Frontal cortex (tissue), 4 donors: ENCODE measurements around the gene PTPRQ. TPM values are rescaled to one million over a fixed set of nuclear protein-coding genes. Genes with fewer than 3 reads are reported as not detected.

Source experiments
- DNase-seq, 2 donors: peaks; one replicate each; pipeline ENCODE4 v3.0.0; 2012; ENCODE audit warnings: low spot score in 2 of 2
- FAIRE-seq: peaks from 2 replicates; lab custom pipeline; 2012; peaks lifted over from hg19 to GRCh38; lab: Jason Lieb, UNC
- total RNA-seq: library from RNA; depleted of rRNA; stranded (reverse); fragments of >200 nt; gene quantifications from one replicate; pipeline ENCODE4 v1.2.3, GENCODE V29; 2014
- donor health status: control.
- donor health status: control.
- donor health status: control.

PTPRQ gene
- total RNA-seq, 1 donor from 2014 or later = 0.82 TPM

DNA sequence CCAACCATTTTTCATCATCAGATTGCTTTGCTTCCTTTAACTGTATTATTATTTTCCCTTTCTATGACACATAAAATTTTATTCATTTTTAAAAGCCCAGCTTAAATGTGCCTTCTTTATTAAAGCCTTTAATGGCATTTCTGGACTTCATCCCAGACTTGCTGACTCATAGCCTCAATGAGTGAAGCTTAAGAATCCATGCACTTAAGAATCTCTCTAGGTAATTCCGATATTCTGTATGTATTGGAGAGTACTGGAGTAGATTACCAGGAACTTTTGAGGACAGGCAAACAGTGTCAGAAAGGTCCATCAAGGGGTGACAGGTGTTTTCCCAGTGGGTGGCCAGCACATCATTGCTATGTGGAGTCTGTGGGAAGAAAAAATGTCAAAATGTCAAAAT, 107.9 kb downstream of the PTPRQ start:
- FAIRE-seq (no peak), DNase-seq (no peak)

- FAIRE-seq (no peak), DNase-seq (no peak)
Measured at GRCh38 chr12:80553316-80553715, 109.3 kb downstream of the PTPRQ start.

- FAIRE-seq (no peak), DNase-seq (no peak)
Measured at GRCh38 chr12:80556566-80556965, 112.5 kb downstream of the PTPRQ start.

GRCh38 chr12:80559766-80560165, 115.7 kb downstream of the PTPRQ start:
- DNase-seq = no peak
- FAIRE-seq = no peak

DNA sequence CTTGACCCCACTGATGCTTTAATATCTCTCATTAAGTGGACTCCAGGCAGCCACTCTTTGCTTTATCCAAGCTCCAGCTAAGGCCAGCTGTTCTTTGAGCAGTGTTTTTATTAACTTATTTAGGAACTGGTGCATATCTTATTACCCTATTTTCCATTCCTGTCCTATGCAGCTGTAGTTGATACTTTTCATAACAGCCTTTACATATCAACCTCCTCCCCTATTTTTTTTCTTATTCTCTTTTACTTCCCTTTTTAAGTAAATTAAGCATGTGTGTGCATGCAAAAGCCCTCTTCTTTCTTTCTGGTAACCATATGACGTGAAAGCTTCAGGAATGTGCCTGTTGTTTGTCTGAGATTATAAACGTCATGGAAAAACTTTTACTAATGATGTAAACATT, 121.2 kb downstream of the PTPRQ start:
- FAIRE-seq (no peak), DNase-seq (no peak)

- FAIRE-seq = no peak
- no peak for DNase-seq
Measured at GRCh38 chr12:80567401-80567800, 123.4 kb downstream of the PTPRQ start.

- DNase-seq (no peak), FAIRE-seq (no peak)
Measured at GRCh38 chr12:80576641-80577418, 132.8 kb downstream of the PTPRQ start.

GRCh38 chr12:80580254-80580653, 136.2 kb downstream of the PTPRQ start:
- FAIRE-seq = no peak
- DNase-seq = no peak

- FAIRE-seq (no peak), DNase-seq (no peak)
Measured at GRCh38 chr12:80581783-80582182, 137.7 kb downstream of the PTPRQ start.

GRCh38 chr12:80582431-80582830, 138.4 kb downstream of the PTPRQ start:
- no peak for FAIRE-seq

GRCh38 chr12:80589077-80589476, 145.0 kb downstream of the PTPRQ start:
- DNase-seq (no peak), FAIRE-seq (no peak)

More at GRCh38 chr12:80582431-80582830, 138.4 kb downstream of the PTPRQ start:
- DNase-seq = no peak

- FAIRE-seq (no peak), DNase-seq (no peak)
Measured at GRCh38 chr12:80590085-80590484, 146.1 kb downstream of the PTPRQ start.

DNA sequence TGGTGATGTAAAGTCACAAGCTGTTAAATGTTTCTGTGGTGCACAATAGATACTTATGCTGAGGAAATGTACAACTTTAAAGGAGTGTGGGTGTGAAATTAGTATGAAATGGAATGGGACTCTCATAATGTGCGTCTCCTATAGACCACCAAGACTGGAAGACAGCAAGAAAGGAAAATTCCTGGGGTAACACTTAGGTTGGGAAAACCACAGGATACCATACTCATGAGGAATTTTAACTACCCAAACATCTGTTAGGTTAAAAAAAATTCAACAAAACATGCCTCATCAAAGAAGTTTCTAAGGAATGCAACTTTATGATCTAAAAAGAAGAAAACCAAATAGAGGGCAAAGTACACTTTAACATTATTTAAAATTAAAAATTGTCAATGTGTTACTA, 149.7 kb downstream of the PTPRQ start:
- DNase-seq (no peak), FAIRE-seq (no peak)

- DNase-seq = no peak
- no peak for FAIRE-seq
Measured at GRCh38 chr12:80596509-80596908, 152.5 kb downstream of the PTPRQ start.

DNA sequence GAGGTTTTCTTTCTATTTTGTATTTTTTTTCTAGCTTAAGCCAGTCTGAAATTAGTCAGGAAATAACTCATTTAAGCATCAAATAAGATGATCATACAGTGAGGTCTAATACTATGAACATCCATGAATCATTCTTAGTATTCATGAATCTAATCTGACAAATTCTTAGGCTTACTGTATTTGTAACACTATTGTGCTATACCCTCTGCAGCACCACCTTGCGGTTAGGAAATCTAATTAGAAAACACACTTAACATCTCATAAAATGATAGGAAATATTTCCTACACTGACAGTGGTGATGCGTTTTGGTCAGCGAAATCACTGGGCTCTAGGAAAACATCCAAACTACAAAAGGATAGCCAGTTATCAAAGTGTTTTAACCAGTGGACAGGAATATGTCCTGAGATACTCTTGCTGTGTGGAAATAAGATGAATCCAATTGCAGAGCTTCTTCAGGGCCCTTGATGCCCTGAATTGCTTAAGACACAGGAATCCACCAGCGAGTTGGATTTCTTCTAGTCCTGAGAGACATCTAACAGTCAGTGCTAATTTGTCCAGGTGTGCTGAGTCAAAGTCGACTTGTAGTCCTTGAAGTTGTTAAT, 154.1 kb downstream of the PTPRQ start:
- DNase-seq (no peak), FAIRE-seq (no peak)

DNA sequence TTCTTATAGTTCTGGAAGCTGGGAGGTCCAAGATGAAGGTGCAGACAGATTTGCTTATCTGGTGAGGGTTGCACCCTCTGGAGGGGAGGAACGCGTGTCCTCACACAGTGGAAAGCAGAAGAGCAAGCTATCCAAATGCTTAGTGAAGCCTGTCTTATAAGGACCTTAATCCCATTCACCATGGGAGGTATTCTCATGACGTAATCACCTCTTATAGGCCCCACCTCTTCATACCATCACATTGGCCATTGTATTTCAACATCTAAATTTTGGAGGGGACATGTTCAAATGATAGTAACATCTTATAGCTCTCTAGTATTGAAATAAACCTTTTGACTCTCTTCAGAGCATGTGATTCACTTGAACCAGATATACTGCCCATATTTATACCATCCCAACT, 158.4 kb downstream of the PTPRQ start:
- DNase-seq = no peak
- no peak for FAIRE-seq

GRCh38 chr12:80607361-80608135, 163.5 kb downstream of the PTPRQ start:
- DNase-seq = no peak
- FAIRE-seq = no peak

GRCh38 chr12:80617733-80618132, 173.7 kb downstream of the PTPRQ start:
- DNase-seq = no peak
- no peak for FAIRE-seq

DNA sequence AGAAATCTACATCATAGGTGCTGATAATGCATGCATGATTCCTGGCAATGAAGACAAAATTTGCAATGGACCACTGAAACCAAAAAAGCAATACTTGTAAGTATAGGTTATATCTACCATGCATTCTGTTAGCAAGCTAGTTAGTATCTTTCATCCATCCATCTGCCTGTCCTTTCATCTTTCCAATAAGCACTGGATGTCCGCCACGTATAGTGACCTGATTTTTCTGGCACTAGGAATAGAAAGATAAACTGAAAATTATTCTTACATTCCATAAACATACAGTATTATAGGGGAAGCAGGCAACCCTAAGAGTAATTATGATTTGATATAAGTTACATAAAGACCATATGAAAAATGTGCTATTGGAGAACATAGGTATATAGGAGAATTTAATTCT, 176.2 kb downstream of the PTPRQ start:
- no peak for FAIRE-seq
- no peak for DNase-seq

DNA sequence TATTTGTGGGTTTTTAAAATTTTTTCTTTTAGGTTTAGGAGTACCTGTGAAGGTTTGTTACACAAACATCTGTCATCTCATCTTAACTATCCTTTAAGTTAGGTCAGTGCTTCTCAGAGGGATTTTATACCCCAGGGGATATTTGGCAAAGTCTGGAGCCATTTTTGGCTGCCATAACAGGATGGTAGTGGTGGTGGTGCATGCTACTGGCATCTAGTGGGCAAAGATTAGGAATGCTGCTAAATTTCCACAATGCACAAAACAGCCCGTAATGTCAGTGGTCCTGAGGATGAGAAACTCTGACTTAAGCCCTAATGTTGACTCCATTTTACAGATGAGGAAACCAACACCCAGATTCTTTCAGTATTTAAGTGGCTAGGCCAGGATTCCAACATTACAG, 178.2 kb downstream of the PTPRQ start:
- FAIRE-seq = no peak

DNA sequence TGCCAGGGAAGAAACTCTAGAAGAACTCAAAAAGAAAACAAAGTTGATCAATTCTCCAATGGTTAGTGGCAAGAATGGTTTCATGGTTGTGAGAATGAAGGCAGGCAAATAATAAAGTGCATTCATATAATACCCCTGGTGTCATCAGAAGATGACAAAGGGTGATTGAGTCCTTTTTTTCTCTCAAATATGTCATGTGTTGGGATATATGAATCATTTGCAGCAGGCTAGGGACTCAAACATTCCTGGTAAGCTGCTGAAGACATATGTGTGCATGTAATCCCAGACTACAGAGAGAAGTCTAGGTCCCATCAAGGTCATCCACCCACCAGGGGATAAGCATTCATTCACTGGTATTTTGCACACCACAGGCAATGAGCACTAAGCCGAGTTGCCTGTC, 181.0 kb downstream of the PTPRQ start:
- DNase-seq (no peak), FAIRE-seq (no peak)

More for the DNA sequence above, 178.2 kb downstream of the PTPRQ start:
- no peak for DNase-seq
